B cell (primary cell): Measurements from ENCODE around the gene PDILT. TPM values are rescaled to one million over a fixed set of nuclear protein-coding genes. Genes with fewer than 3 reads are reported as not detected.
"Not testable (repeated sequence)": the region's sequence is repeated elsewhere in the genome, so short reads cannot be mapped to it uniquely, and the experiment has no call there.

Source experiments
- ATAC-seq: fragments of 200-7000 bp; cut with Tn5 transposase; one replicate; pipeline ENCODE4 v1.10.0; 2021; ENCODE audit warnings: low read depth, mild to moderate bottlenecking, moderate number of reproducible peaks, moderate library complexity
- CTCF ChIA-PET: fragments of 350-600 bp; sonication (Branson Sonifier 250); formaldehyde crosslinking; loops from one replicate; lab custom pipeline; 2021; ENCODE audit warnings: antibody characterized with exemption, inconsistent platforms; lab: Charles Lee
- POLR2A ChIA-PET: fragments of 350-600 bp; sonication (Branson Sonifier 250); formaldehyde crosslinking; loops from one replicate; lab custom pipeline; 2021; ENCODE audit warnings: antibody characterized with exemption; lab: Charles Lee
- DNase-seq: peaks from one replicate; pipeline ENCODE4 v3.0.0; 2013
- H2AFZ ChIP-seq: 2 replicates; pipeline ENCODE4 v1.6.1; 2012; ENCODE audit warnings: mild to moderate bottlenecking, low read depth, low read length; ENCODE audit not compliant: insufficient read depth, poor library complexity, severe bottlenecking
- H3K27ac ChIP-seq, 2 donors: 1 replicate in 1 of 2; 2 replicates in 1 of 2; pipeline ENCODE4 v1.5.1; 2012 to 2013; ENCODE audit warnings: low read length in 2 of 2, mild to moderate bottlenecking in 2 of 2, moderate library complexity in 1 of 2
- H3K27me3 ChIP-seq, 4 experiments: fragments of 200-600 bp in 1 of 4; sonication (generic) in 1 of 4; replicated peaks in 1 of 4; 1 replicate in 2 of 4; 2 replicates in 2 of 4; pipeline versions ENCODE4 v1.6.1 to v1.7.0; 2013 to 2016; ENCODE audit warnings: low read length in 3 of 4, mild to moderate bottlenecking in 2 of 4, mixed read lengths in 1 of 4, moderate library complexity in 1 of 4; ENCODE audit not compliant: insufficient read depth in 4 of 4, control insufficient read depth in 3 of 4; ENCODE audit errors: control extremely low read depth in 1 of 4
- H3K36me3 ChIP-seq, 2 experiments: replicated peaks in 1 of 2; 1 replicate in 1 of 2; 2 replicates in 1 of 2; pipeline versions ENCODE4 v1.6.1 to v1.7.1; 2013; ENCODE audit warnings: low read length in 1 of 2; ENCODE audit not compliant: insufficient read depth in 2 of 2, control insufficient read depth in 1 of 2; ENCODE audit errors: control extremely low read depth in 1 of 2, extremely low read depth in 1 of 2
- H3K4me1 ChIP-seq, 2 donors: fragments of 200-600 bp in 1 of 2; sonication (generic) in 1 of 2; 1 replicate in 1 of 2; 2 replicates in 1 of 2; pipeline versions ENCODE4 v1.5.1 to v1.6.1; 2013 to 2017; ENCODE audit warnings: low read length in 2 of 2; ENCODE audit not compliant: control insufficient read depth in 2 of 2, insufficient read depth in 2 of 2
- H3K4me2 ChIP-seq: replicated peaks from 2 replicates; pipeline ENCODE3; 2012; ENCODE audit warnings: mild to moderate bottlenecking, low read depth, low read length; ENCODE audit not compliant: poor library complexity, severe bottlenecking
- H3K4me3 ChIP-seq, 5 experiments: fragments of 200-600 bp in 1 of 5; sonication (generic) in 1 of 5; 1 replicate in 3 of 5; 2 replicates in 2 of 5; pipeline versions ENCODE4 v1.5.1 to v1.7.0; 2011 to 2016; ENCODE audit warnings: low read length in 4 of 5, mild to moderate bottlenecking in 4 of 5, low read depth in 2 of 5, control low read depth in 1 of 5, moderate library complexity in 1 of 5; ENCODE audit not compliant: insufficient read depth in 1 of 5; ENCODE audit errors: control extremely low read depth in 1 of 5, extremely low read depth in 1 of 5
- H3K79me2 ChIP-seq: fragments of 200-600 bp; sonication (generic); one replicate; pipeline ENCODE4 v1.6.0; 2016; ENCODE audit warnings: low read length; ENCODE audit not compliant: control insufficient read depth, insufficient read depth
- H3K9ac ChIP-seq: fragments of 200-600 bp; sonication (generic); 2 replicates; pipeline ENCODE4 v1.6.1; 2017; ENCODE audit warnings: mild to moderate bottlenecking, low read length, moderate library complexity
- H3K9me3 ChIP-seq, 3 donors: one replicate each; pipeline versions ENCODE4 v1.6.1 to v1.7.1; 2013; ENCODE audit warnings: low read length in 2 of 3; ENCODE audit not compliant: control insufficient read depth in 2 of 3, insufficient read depth in 1 of 3; ENCODE audit errors: control extremely low read depth in 1 of 3
- H4K20me1 ChIP-seq: 2 replicates; pipeline ENCODE4 v1.6.0; 2012; ENCODE audit warnings: mild to moderate bottlenecking, low read length; ENCODE audit not compliant: insufficient read depth, control insufficient read depth, poor library complexity, severe bottlenecking
- H3K27ac Mint-ChIP-seq: one replicate; pipeline ENCODE4 v1.8.0; 2021; ENCODE audit warnings: mixed read lengths
- H3K27me3 Mint-ChIP-seq: one replicate; pipeline ENCODE4 v1.8.0; 2021; ENCODE audit warnings: mixed read lengths
- H3K4me1 Mint-ChIP-seq: one replicate; pipeline ENCODE4 v1.8.0; 2021; ENCODE audit warnings: mixed read lengths
- H3K4me3 Mint-ChIP-seq: one replicate; pipeline ENCODE4 v1.8.0; 2021; ENCODE audit warnings: mixed read lengths
- H3K9me3 Mint-ChIP-seq: one replicate; pipeline ENCODE4 v1.8.0; 2022; ENCODE audit warnings: mixed read lengths; ENCODE audit not compliant: insufficient read depth
- CTCF ChIP-seq: fragments of 200-600 bp; IDR thresholded peaks from one replicate; pipeline ENCODE4 v1.8.0; 2022; ENCODE audit warnings: antibody characterized with exemption, mild to moderate bottlenecking
- EZH2 ChIP-seq: IDR thresholded peaks from 2 replicates; pipeline ENCODE4 v1.6.1; 2012; ENCODE audit warnings: borderline replicate concordance, low read depth, mild to moderate bottlenecking, moderate library complexity, low read length; ENCODE audit not compliant: insufficient read depth, poor library complexity, severe bottlenecking
- WGBS: methylation state at CpG from one replicate; pipeline ENCODE4 v1.1.5; 2013; ENCODE audit warnings: missing lambda C conversion rate; ENCODE audit not compliant: insufficient coverage; 5-methylcytosine and 5-hydroxymethylcytosine counted together
- intact Hi-C: fragments of 100-400 bp; cut with micrococcal nuclease; formaldehyde crosslinking; loops from one replicate; pipeline ENCODE4 v1.10.0; 2022
- polyA plus RNA-seq: library from polyadenylated mRNA; depleted of rRNA; stranded (reverse); fragments of >200 nt; gene quantifications from 2 replicates; pipeline ENCODE4 v1.2.3, GENCODE V29; 2012
- total RNA-seq, 2 donors: library from RNA; stranded (reverse); fragments of 120-200 nt in 1 of 2; gene quantifications; 1 replicate in 1 of 2; 2 replicates in 1 of 2; pipeline versions ENCODE4 v1.2.3 to v1.2.4, GENCODE V29; 2013 to 2022

PDILT gene
- total and polyA plus RNA-seq, 2 donors (not counting 1 experiment from before 2014, with no cell fraction given), result not detected

GRCh38 chr16:20321671-20322070 is 82.9 kb downstream of the PDILT start:
- Histone ChIP-seq H3K27me3 (no peaks in the 10 kb centered on the region), H3K4me3 (no peak overlapping the region), H3K4me1 (no peaks in the 10 kb centered on the region), H3K4me2 (no peak overlapping the region), H2AFZ (no peak overlapping the region), H3K9me3 (peaks cover 0 to 2% (median 0%) of the 10 kb centered on the region in 3 donors), H3K79me2 (no peaks in the 10 kb centered on the region), H3K9ac (no peak overlapping the region), H3K27ac (no peak overlapping the region), H4K20me1 (no peaks in the 10 kb centered on the region), H3K36me3 (no peaks in the 10 kb centered on the region)
- ATAC-seq (no peak), DNase-seq (no peak)
- 100% methylated on average over 1 of the region's 1 CpG for WGBS
- peaks cover 2% of the 10 kb centered on the region for H3K9me3 Mint-ChIP-seq
- ChIA-PET CTCF (no interaction called here), POLR2A (no interaction called here)
- peaks cover 19% of the 10 kb centered on the region for H3K27me3 Mint-ChIP-seq
- TF ChIP-seq EZH2 (no peak), CTCF (no peak)
- H3K4me3 Mint-ChIP-seq, result no peak overlapping the region
- intact Hi-C loops, result no loop called here
- no peak overlapping the region for H3K27ac Mint-ChIP-seq
- no peaks in the 10 kb centered on the region for H3K4me1 Mint-ChIP-seq

GRCh38 chr16:20321051-20321450 is 83.5 kb downstream of the PDILT start:
- H3K27ac ChIP-seq, H3K27me3 ChIP-seq, intact Hi-C loops, H3K4me1 ChIP-seq, H3K4me2 ChIP-seq, H3K27ac Mint-ChIP-seq, H3K36me3 ChIP-seq, DNase-seq, H2AFZ ChIP-seq, ATAC-seq, H3K9ac ChIP-seq, H3K9me3 ChIP-seq, H3K79me2 ChIP-seq, H3K9me3 Mint-ChIP-seq, H3K4me3 Mint-ChIP-seq, H3K4me3 ChIP-seq, H3K4me1 Mint-ChIP-seq, POLR2A ChIA-PET, H4K20me1 ChIP-seq: not testable (repeated sequence)
- 100% methylated on average over 2 of the region's 2 CpGs for WGBS
- H3K27me3 Mint-ChIP-seq, result peaks cover 19% of the 10 kb centered on the region
- CTCF ChIA-PET, result interaction anchor here (0.7 kb wide), 2 partner anchors 22 to 352 kb away, joined by 4 to 5 read pairs; no protein-coding TSS in a partner anchor
